H9 (cell line): Measurements from ENCODE around the gene SLCO2A1. TPM values are rescaled to one million over a fixed set of nuclear protein-coding genes. Genes with fewer than 3 reads are reported as not detected.

Source experiments
- DNase-seq: peaks from one replicate; pipeline ENCODE4 v3.0.0-alpha.2; 2017
- H2AFZ ChIP-seq: one replicate; pipeline ENCODE4 v1.6.1; 2013; ENCODE audit warnings: mild to moderate bottlenecking, low read length, control low read depth, moderate library complexity
- H2AK5ac ChIP-seq: 2 replicates; pipeline ENCODE4 v1.6.1; 2013; ENCODE audit warnings: low read length, control low read depth, mixed read lengths; ENCODE audit not compliant: insufficient read length
- H2BK120ac ChIP-seq: one replicate; pipeline ENCODE4 v1.6.1; 2013; ENCODE audit warnings: low read depth, mild to moderate bottlenecking, low read length, control low read depth, inconsistent platforms; ENCODE audit not compliant: poor library complexity, severe bottlenecking
- H2BK12ac ChIP-seq: 2 replicates; pipeline ENCODE4 v1.6.1; 2013; ENCODE audit warnings: low read length, control low read depth, mixed read lengths, low read depth; ENCODE audit not compliant: insufficient read length
- H2BK15ac ChIP-seq: 2 replicates; pipeline ENCODE4 v1.6.1; 2013; ENCODE audit warnings: low read depth, low read length, control low read depth
- H2BK20ac ChIP-seq: one replicate; pipeline ENCODE4 v1.6.1; 2013; ENCODE audit warnings: low read depth, mild to moderate bottlenecking, low read length, control low read depth, inconsistent platforms; ENCODE audit not compliant: poor library complexity, severe bottlenecking
- H2BK5ac ChIP-seq: 2 replicates; pipeline ENCODE4 v1.6.1; 2013; ENCODE audit warnings: low read length, control low read depth, mixed read lengths; ENCODE audit not compliant: insufficient read length
- H3K14ac ChIP-seq: 2 replicates; pipeline ENCODE4 v1.6.1; 2013; ENCODE audit warnings: low read length, control low read depth; ENCODE audit not compliant: insufficient read depth
- H3K18ac ChIP-seq: 2 replicates; pipeline ENCODE4 v1.6.1; 2013; ENCODE audit warnings: low read depth, mild to moderate bottlenecking, mixed read lengths, low read length, control low read depth; ENCODE audit not compliant: insufficient read length
- H3K23ac ChIP-seq: 2 replicates; pipeline ENCODE4 v1.6.1; 2013; ENCODE audit warnings: low read length, control low read depth, mixed read lengths, low read depth; ENCODE audit not compliant: insufficient read length
- H3K23me2 ChIP-seq: 2 replicates; pipeline ENCODE4 v1.6.1; 2013; ENCODE audit warnings: low read depth, mild to moderate bottlenecking, mixed read lengths, low read length, control low read depth; ENCODE audit not compliant: insufficient read length, poor library complexity, severe bottlenecking
- H3K27ac ChIP-seq: 2 replicates; pipeline ENCODE4 v1.5.1; 2013; ENCODE audit warnings: low read length, control low read depth, mixed read lengths, low read depth; ENCODE audit not compliant: insufficient read length
- H3K27me3 ChIP-seq: 2 replicates; pipeline ENCODE4 v1.6.1; 2013; ENCODE audit warnings: low read length, control low read depth, inconsistent platforms; ENCODE audit not compliant: insufficient read depth
- H3K4ac ChIP-seq: 2 replicates; pipeline ENCODE4 v1.6.1; 2013; ENCODE audit warnings: low read depth, mild to moderate bottlenecking, control low read depth, inconsistent platforms, low read length, moderate library complexity
- H3K4me1 ChIP-seq: 2 replicates; pipeline ENCODE4 v1.6.1; 2013; ENCODE audit warnings: low read length, control low read depth, inconsistent platforms; ENCODE audit not compliant: insufficient read depth
- H3K4me2 ChIP-seq: 2 replicates; pipeline ENCODE4 v1.6.1; 2013; ENCODE audit warnings: low read length, control low read depth, mixed read lengths; ENCODE audit not compliant: insufficient read length, insufficient read depth
- H3K56ac ChIP-seq: 2 replicates; pipeline ENCODE4 v1.6.1; 2013; ENCODE audit warnings: low read depth, mild to moderate bottlenecking, mixed read lengths, low read length, control low read depth; ENCODE audit not compliant: insufficient read length
- H3K79me1 ChIP-seq: 2 replicates; pipeline ENCODE4 v1.6.1; 2013; ENCODE audit warnings: low read depth, mild to moderate bottlenecking, moderate library complexity, low read length, control low read depth, inconsistent platforms; ENCODE audit not compliant: insufficient read depth, poor library complexity, severe bottlenecking
- H3K79me2 ChIP-seq: 2 replicates; pipeline ENCODE4 v1.6.1; 2013; ENCODE audit warnings: low read length, control low read depth, inconsistent platforms; ENCODE audit not compliant: insufficient read depth
- H3K9ac ChIP-seq: 2 replicates; pipeline ENCODE4 v1.6.1; 2013; ENCODE audit warnings: low read length, control low read depth, mixed read lengths; ENCODE audit not compliant: insufficient read length; ENCODE audit errors: extremely low read depth
- H3K9me3 ChIP-seq: one replicate; pipeline ENCODE4 v1.6.1; 2013; ENCODE audit warnings: low read depth, low read length, inconsistent platforms; ENCODE audit not compliant: control insufficient read depth
- H3T11ph ChIP-seq: one replicate; pipeline ENCODE4 v1.6.1; 2013; ENCODE audit warnings: mild to moderate bottlenecking, low read length, control low read depth, inconsistent platforms
- H4K20me1 ChIP-seq: one replicate; pipeline ENCODE4 v1.6.1; 2013; ENCODE audit not compliant: control insufficient read depth, insufficient read length, insufficient read depth
- H4K5ac ChIP-seq: 2 replicates; pipeline ENCODE4 v1.6.1; 2013; ENCODE audit warnings: low read depth, mild to moderate bottlenecking, mixed read lengths, low read length, control low read depth; ENCODE audit not compliant: insufficient read length
- H4K8ac ChIP-seq: replicated peaks from 2 replicates; pipeline ENCODE4 v1.6.1; 2013; ENCODE audit warnings: low read length, control low read depth, mixed read lengths, low read depth; ENCODE audit not compliant: insufficient read length
- H4K91ac ChIP-seq: 2 replicates; pipeline ENCODE4 v1.6.1; 2013; ENCODE audit warnings: low read depth, mild to moderate bottlenecking, moderate library complexity, mixed read lengths, low read length, control low read depth; ENCODE audit not compliant: insufficient read length
- H3K27ac Mint-ChIP-seq, 3 experiments: 2 replicates in 2 of 3; 3 replicates in 1 of 3; pipeline ENCODE4 v1.8.0; 2020 to 2021; ENCODE audit warnings: mixed read lengths in 3 of 3, mild to moderate bottlenecking in 1 of 3, moderate library complexity in 1 of 3
- H3K27me3 Mint-ChIP-seq: 2 replicates; pipeline ENCODE4 v1.8.0; 2021; ENCODE audit warnings: low read depth, mild to moderate bottlenecking, moderate library complexity, mixed read lengths
- H3K36me3 Mint-ChIP-seq, 3 experiments: 2 replicates in 2 of 3; 3 replicates in 1 of 3; pipeline ENCODE4 v1.8.0; 2020 to 2021; ENCODE audit warnings: low read depth in 3 of 3, mixed read lengths in 3 of 3; ENCODE audit not compliant: insufficient read depth in 1 of 3
- H3K4me1 Mint-ChIP-seq, 2 experiments: 2 replicates each; pipeline ENCODE4 v1.8.0; 2020; ENCODE audit warnings: mixed read lengths in 2 of 2
- H3K4me3 Mint-ChIP-seq, 2 experiments: 2 replicates in 1 of 2; 3 replicates in 1 of 2; pipeline ENCODE4 v1.8.0; 2020 to 2021; ENCODE audit warnings: mild to moderate bottlenecking in 2 of 2, mixed read lengths in 2 of 2, moderate library complexity in 1 of 2
- H3K9me3 Mint-ChIP-seq, 2 experiments: 2 replicates in 1 of 2; 3 replicates in 1 of 2; pipeline ENCODE4 v1.8.0; 2020; ENCODE audit warnings: mild to moderate bottlenecking in 2 of 2, mixed read lengths in 2 of 2, moderate library complexity in 1 of 2
- CTCF ChIP-seq: fragments of 200-600 bp; sonication (generic); conservative IDR thresholded peaks from 3 replicates; pipeline ENCODE4 v1.8.0; 2021; ENCODE audit warnings: antibody characterized with exemption, mild to moderate bottlenecking
- WGBS: extraction: QIAGEN DNeasy Blood & Tissue Kit; methylation state at CpG from one replicate; pipeline ENCODE4 v1.1.7; 2013; ENCODE audit warnings: missing lambda C conversion rate, low lambda C conversion rate, mixed read lengths; ENCODE audit not compliant: insufficient read length; ENCODE audit errors: extremely low coverage; 5-methylcytosine and 5-hydroxymethylcytosine counted together
- total RNA-seq: library from RNA; stranded (reverse); gene quantifications from 2 replicates; pipeline ENCODE4 v1.2.1, GENCODE V29; 2021

The SLCO2A1 gene
- total RNA-seq, 1 experiment from 2014 or later: 0.98 TPM

DNA sequence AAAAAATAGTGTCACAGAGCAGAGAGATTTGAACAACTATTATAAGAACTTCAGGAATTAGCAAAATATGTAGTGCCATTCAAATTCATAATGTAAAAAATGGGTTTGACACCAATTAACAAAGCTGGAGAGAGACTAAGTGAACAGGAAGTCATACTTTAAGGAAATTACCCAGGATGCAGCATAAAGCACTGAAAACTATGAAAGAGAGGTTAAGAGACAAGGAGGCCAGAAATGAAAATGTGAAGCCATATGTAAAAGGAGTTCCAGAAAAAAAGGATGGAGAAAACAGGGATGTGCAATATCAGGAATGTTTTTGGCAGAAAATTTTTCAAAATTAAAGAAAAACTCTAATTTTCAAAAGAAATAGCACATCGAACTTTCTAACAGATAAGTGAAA lies 57.6 kb downstream of the SLCO2A1 start:
- H3K9me3 Mint-ChIP-seq: peaks cover 5% of the 10 kb centered on the region in 2 experiments; a peak in 4 of 5 replicates
- Histone ChIP-seq H3K18ac (no peak overlapping the region), H2BK120ac (no peak overlapping the region), H3T11ph (no peak overlapping the region), H3K23ac (no peak overlapping the region), H2BK15ac (no peak overlapping the region), H2BK20ac (no peak overlapping the region), H3K4me1 (peaks cover under 1% of the 10 kb centered on the region; the same call in 1 of the 2 replicates), H3K4ac (no peak overlapping the region), H4K20me1 (no peaks in the 10 kb centered on the region), H3K9me3 (no peaks in the 10 kb centered on the region), H3K23me2 (no peaks in the 10 kb centered on the region), H2BK12ac (no peak overlapping the region), H3K79me2 (no peaks in the 10 kb centered on the region), H2AK5ac (no peak overlapping the region), H3K56ac (no peak overlapping the region), H3K27me3 (no peaks in the 10 kb centered on the region), H4K91ac (no peak overlapping the region), H4K5ac (no peak overlapping the region), H4K8ac (no peak overlapping the region), H3K9ac (no peak overlapping the region), H2BK5ac (no peak overlapping the region), H3K79me1 (no peaks in the 10 kb centered on the region), H3K4me2 (no peak overlapping the region), H2AFZ (no peak overlapping the region), H3K14ac (no peak overlapping the region), H3K27ac (no peak overlapping the region)
- no peak overlapping the region for H3K27ac Mint-ChIP-seq
- peaks cover 8% of the 10 kb centered on the region for H3K27me3 Mint-ChIP-seq
- H3K4me1 Mint-ChIP-seq: peaks cover 12% of the 10 kb centered on the region in 2 experiments
- TF ChIP-seq CTCF: no peak
- H3K36me3 Mint-ChIP-seq: peaks cover 2 to 11% (median 9%) of the 10 kb centered on the region in 3 experiments; a peak in 6 of 7 replicates
- WGBS: no CpG with 5 or more reads among the region's 1 CpG
- DNase-seq: no peak
- no peak overlapping the region for H3K4me3 Mint-ChIP-seq
